ENCODE results near the gene SLC27A6. TPM values are rescaled to one million over a fixed set of nuclear protein-coding genes. Genes with fewer than 3 reads are reported as not detected.
"Not testable (repeated sequence)": the region's sequence is repeated elsewhere in the genome, so short reads cannot be mapped to it uniquely, and the experiment has no call there.

The SLC27A6 gene
- total RNA-seq, 1 donor from 2014 or later: not detected

DNA sequence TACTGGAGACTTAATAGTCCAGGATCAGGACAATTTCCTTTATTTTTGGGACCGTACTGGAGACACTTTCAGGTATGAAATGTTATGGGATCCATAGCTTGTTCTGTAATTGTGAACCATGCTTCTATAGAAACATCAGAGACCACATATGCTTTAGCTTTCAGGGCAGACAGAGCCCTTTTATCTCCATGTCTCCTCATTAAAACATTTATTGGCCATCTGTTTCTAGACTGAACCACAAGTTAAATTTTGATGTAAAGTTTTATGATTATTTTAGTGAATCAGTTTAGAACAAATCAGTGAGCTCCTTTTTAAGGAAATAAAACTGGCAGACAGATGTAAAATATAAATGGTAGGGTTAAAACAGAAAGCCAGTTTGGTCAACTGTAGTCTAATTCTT, 62.0 kb downstream of the SLC27A6 start:
- TF ChIP-seq, protein P1, sequence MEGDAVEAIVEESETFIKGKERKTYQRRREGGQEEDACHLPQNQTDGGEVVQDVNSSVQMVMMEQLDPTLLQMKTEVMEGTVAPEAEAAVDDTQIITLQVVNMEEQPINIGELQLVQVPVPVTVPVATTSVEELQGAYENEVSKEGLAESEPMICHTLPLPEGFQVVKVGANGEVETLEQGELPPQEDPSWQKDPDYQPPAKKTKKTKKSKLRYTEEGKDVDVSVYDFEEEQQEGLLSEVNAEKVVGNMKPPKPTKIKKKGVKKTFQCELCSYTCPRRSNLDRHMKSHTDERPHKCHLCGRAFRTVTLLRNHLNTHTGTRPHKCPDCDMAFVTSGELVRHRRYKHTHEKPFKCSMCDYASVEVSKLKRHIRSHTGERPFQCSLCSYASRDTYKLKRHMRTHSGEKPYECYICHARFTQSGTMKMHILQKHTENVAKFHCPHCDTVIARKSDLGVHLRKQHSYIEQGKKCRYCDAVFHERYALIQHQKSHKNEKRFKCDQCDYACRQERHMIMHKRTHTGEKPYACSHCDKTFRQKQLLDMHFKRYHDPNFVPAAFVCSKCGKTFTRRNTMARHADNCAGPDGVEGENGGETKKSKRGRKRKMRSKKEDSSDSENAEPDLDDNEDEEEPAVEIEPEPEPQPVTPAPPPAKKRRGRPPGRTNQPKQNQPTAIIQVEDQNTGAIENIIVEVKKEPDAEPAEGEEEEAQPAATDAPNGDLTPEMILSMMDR (IDR thresholded peaks at IDR 0.05): no peak
- Histone ChIP-seq H3K27ac (no peak overlapping the region), H3K4me3 (no peak overlapping the region), H3K4me1 (no peaks in the 10 kb centered on the region), H3K27me3 (no peaks in the 10 kb centered on the region), H3K36me3 (no peaks in the 10 kb centered on the region), H3K9me3 (no peaks in the 10 kb centered on the region)
- no peak for DNase-seq
- ATAC-seq: no peak
- intact Hi-C loops (cut with DNase I): no loop called here

DNA sequence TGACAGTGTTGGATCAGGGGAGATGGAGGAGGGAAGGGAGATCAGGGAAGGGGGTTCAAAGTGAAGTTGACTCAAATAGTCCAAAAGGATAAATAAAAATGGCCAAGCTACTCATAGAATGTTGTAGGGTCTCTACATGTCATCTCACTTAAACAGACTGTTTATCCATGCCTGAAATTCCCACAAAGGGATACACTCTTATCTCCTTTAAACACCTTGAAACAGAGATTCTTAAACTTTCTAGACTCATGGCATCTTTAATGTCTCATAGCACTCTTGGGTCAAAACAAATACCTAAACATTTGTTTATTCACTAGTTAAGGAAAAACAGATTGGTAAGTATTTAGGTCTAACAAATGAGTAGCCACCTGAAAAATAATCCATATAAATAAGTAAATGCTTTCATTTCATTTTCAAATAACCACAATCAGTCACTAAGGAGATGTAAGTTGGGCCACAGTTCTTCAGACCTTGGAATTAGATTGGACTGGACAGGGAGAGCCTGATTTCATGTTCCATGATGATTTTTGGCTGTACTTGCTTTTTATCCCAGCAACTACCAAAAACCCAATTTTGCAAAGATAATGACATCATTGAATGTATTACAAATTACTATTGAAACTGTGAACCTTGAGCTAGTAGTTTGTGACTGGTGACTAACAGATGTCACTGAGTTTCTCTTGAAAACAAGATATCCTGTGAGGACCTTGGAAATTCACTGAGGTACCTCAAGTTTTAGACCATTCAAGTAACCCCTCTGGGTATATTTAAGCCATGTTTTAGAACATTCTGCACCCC, 66.8 kb downstream of the SLC27A6 start:
- Histone ChIP-seq H3K27me3 (no peaks in the 10 kb centered on the region), H3K9me3 (no peaks in the 10 kb centered on the region), H3K27ac (no peak overlapping the region), H3K4me1 (no peaks in the 10 kb centered on the region), H3K36me3 (no peaks in the 10 kb centered on the region), H3K4me3 (no peak overlapping the region)
- ATAC-seq (no peak), DNase-seq (no peak)
- TF ChIP-seq, protein P1 (IDR thresholded peaks at IDR 0.05): no peak
- intact Hi-C loops (cut with DNase I): no loop called here

DNA sequence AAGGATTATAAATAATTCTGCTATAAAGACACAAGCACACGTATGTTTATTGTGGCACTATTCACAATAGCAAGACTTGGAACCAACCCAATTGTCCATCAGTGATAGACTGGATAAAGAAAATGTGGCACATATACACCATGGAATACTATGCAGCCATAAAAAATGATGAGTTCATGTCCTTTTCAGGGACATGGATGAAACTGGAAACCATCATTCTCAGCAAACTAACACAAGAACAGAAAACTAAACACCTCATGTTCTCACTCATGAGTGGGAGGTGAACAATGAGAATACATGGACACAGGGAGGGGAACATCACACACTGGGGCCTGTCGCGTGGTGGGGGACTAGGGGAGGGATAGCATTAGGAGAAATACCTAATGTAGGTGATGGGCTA, 71.0 kb downstream of the SLC27A6 start:
- intact Hi-C loops (cut with DNase I): not testable (repeated sequence)

DNA sequence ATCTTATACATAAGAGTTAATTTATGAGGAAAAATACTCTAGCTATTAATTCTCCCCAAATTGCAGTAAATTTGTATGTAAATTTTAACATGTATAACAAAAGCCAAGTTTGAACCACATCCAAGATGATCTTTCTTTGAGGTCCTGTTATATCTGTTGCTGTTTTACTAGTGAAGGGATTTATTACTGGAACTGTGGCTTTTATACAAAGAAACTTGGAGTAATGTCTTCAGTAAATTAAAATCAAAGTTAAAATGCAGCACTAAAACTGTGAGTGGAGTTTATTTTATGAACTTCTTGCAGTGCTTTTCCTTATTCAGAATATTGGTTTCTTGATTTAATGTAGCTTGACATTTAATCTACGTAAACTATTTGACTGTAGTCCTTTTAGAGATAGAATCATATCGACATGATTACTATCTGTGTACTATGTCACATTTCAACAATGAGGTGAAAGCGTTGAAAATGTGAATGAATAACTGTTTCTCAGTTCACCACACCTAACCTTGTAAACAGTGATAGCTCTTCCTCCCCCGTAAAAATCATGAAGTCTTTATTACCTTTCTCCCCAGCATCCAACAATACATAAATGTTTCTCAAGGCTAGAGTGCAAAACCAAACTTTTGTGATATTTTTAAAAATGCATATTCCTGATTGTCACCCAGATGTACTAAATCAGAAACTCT, 76.1 kb downstream of the SLC27A6 start:
- DNase-seq: no peak
- TF ChIP-seq, protein P1 (IDR thresholded peaks at IDR 0.05): no peak
- Histone ChIP-seq H3K27ac (no peak overlapping the region), H3K27me3 (no peaks in the 10 kb centered on the region), H3K4me1 (no peaks in the 10 kb centered on the region), H3K9me3 (peaks cover 4% of the 10 kb centered on the region), H3K36me3 (no peaks in the 10 kb centered on the region), H3K4me3 (no peak overlapping the region)
- intact Hi-C loops (cut with DNase I): no loop called here
- ATAC-seq: no peak

More for the DNA sequence above, 71.0 kb downstream of the SLC27A6 start:
- ATAC-seq, DNase-seq, H3K36me3 ChIP-seq, H3K4me3 ChIP-seq, H3K4me1 ChIP-seq, H3K27ac ChIP-seq, H3K9me3 ChIP-seq, H3K27me3 ChIP-seq: not testable (repeated sequence)

DNA sequence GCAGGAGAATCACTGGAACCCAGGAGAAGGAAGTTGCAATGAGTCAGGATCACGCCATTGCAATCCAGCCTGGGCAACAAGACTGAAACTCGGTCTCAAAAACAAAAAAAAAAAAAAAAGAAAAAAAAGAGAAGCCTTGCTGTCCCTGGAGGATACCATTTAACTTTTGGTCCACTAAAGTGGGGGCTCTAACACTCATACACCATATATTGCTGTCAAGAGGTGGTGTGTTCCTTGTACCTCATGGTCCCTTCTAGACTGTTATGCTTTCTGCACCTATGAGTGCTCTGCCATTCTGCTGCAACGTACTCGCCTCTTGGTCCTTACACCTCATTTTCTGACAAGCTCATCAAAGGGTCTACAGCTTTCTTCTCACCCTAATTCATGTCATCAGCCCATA, 77.0 kb downstream of the SLC27A6 start:
- Histone ChIP-seq H3K27me3 (no peaks in the 10 kb centered on the region), H3K27ac (no peak overlapping the region), H3K9me3 (peaks cover 4% of the 10 kb centered on the region), H3K4me1 (no peaks in the 10 kb centered on the region), H3K36me3 (no peaks in the 10 kb centered on the region), H3K4me3 (no peak overlapping the region)
- DNase-seq: no peak
- TF ChIP-seq, protein P1 (IDR thresholded peaks at IDR 0.05): no peak
- no peak for ATAC-seq
- intact Hi-C loops (cut with DNase I): no loop called here

DNA sequence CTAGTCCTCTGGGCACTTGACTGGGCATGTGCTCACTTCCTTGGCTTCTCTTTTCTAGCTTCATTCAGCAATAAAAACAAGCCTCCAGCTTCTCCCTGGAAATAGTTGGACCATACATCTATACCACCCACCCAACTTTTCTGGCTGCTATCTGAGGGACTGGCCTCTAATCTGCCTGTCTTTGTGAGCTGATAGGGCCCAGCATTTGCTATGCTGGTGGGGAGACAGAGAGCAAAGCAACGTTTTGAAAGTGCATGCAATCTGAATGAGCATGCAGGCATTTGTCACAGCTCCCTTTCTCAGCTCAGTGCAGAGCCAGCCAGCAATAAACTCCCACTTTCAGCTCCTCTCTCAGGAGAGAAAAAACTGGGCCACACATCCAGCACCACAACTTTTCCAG, 78.6 kb downstream of the SLC27A6 start:
- TF ChIP-seq, protein P1 (IDR thresholded peaks at IDR 0.05): no peak
- Histone ChIP-seq H3K36me3 (no peaks in the 10 kb centered on the region), H3K9me3 (peaks cover 4% of the 10 kb centered on the region), H3K4me1 (no peaks in the 10 kb centered on the region), H3K27ac (no peak overlapping the region), H3K4me3 (no peak overlapping the region), H3K27me3 (no peaks in the 10 kb centered on the region)
- ATAC-seq: no peak
- no peak for DNase-seq
- intact Hi-C loops (cut with DNase I): no loop called here

All from upper lobe of right lung (tissue), 1 donor.